ENCODE measurements around the gene VWF.
"Not testable (repeated sequence)": the region's sequence is repeated elsewhere in the genome, so short reads cannot be mapped to it uniquely, and the experiment has no call there.

VWF gene

DNA sequence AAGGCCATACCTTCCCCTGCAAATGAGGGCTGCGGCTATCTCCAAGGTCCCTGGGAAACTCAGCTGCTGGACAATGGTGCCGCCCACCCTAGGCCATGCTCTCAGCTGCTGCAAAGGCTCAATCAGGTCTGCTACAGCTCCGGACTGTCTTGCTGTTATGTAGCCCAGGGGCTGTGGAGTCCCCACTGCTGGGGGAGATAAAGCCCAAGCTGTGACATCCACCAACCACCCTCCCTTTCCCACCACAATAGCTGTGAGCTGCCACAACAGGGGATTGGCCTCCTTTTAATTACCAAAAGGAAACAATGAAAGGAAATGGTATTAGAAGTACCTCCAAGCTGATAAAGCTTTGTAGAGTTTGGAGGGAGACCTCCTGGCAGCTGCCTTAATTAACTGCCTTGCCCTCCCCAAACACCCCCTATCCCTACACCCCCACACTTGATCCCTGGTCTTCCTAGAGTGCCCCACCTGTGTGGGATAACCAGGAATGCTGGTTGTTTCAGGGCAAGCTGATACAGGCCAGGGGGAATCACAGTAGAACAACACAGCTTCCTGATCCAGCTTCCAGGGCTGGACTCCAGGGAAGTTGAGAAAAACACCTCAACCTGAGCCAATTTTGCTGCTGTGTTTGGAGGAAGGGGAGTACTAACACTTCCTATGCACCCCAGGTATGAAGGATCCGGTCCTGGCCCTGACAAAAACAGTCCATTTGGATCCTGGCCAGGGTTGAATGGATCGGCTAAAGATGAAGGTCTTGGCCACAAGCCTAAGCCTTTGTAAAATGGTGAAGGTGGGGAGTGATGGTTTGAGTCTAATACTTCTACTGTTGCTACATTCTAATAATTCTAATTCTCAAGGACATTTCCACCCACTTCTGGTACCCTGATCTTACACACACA lies at the start of gene VWF:
Gene VWF (minus strand): TSS at position 260 of the 899 bp plus-strand sequence. CDS start 1,474 bp downstream, outside the sequence.
- DNase-seq = no peak

DNA sequence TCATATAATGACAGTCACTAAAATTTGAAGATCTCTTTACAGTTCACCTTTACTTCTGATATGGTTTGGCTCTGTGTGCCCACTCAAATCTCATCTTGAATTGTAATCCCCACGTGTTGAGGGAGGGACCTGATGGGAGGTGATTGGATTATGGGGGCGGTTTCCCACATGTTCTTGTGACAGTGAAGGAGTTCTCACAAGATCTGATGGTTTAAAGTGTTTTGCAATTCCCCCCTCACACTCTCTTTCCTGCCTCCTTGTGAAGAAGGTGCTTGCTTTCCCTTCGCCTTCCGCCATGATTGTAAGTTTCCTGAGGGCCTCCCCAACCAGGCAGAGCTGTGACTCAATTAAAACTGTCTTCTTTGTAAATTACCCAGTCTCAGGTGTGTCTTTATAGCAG lies 48.4 kb upstream of the VWF start:
- DNase-seq = no peak

DNA sequence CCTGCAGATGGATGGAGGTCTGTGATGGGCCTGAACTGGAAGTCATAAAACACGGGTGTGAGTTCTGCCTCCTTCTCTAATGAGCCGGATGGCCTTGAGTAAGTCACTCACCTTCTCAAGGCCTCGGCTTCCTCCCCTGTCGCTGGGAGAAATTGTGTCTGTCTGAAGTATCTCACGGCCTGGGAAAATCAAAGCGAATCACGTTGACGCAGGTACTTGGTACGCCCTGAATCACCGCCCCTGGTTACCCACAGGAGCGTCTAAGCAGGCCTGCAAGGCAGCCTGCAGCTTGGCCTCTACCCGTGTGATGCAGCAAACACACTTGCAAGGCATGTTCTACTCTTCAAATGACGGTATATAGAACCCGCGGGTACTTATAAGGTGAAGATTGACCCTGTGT lies 47.6 kb upstream of the VWF start:
- no peak for DNase-seq

- DNase-seq = no peak
Observed at GRCh38 chr12:6171409-6172015, 47.0 kb upstream of the VWF start.

GRCh38 chr12:6167327-6168280 lies 43.1 kb upstream of the VWF start:
- DNase-seq = no peak

GRCh38 chr12:6166808-6167207 lies 42.3 kb upstream of the VWF start:
- no peak for DNase-seq

GRCh38 chr12:6165395-6165794 lies 40.9 kb upstream of the VWF start:
- no peak for DNase-seq

GRCh38 chr12:6163416-6164060 lies 39.1 kb upstream of the VWF start:
- DNase-seq = no peak

DNA sequence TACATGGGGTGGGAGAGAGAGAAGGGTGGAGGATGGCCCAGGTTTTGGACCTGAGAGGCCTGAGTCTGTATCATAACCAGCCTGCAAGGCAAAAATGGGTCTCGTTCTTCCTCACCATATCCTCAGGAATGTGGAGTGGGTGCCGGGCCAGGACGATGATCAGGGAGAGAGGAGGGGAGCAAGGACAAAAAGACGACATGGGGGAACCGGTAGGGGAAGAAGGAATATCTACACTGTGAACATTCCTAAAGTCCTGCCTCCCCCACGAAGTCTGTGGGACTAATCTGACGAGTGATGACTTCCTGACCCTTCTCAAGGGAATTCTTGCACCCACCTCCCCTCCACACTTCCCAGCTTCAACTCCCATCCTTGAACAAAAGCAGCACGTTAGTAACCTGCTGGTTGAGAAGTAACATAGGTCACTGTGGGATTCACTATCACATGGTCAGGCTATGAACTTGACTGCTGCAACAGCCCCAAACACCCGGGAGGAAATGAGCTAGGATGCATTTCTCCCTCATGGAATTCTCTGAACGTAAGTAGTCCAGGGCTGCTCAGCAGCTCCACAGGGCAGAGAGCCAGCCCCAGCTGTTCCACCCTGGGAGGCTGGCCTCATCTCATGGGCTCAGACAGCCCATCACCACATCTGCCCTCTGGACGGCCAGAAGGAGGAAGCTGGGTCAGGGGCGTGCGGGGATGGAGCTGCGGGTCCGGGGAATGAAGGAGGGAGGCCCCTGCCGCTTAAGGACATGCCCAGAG lies 36.8 kb upstream of the VWF start:
- no peak for DNase-seq

- DNase-seq = not testable (repeated sequence)
Observed at GRCh38 chr12:6160049-6160649, 35.7 kb upstream of the VWF start.

GRCh38 chr12:6159166-6160011 lies 34.9 kb upstream of the VWF start:
- not testable (repeated sequence) for DNase-seq

GRCh38 chr12:6158749-6159148 lies 34.3 kb upstream of the VWF start:
- no peak for DNase-seq

DNA sequence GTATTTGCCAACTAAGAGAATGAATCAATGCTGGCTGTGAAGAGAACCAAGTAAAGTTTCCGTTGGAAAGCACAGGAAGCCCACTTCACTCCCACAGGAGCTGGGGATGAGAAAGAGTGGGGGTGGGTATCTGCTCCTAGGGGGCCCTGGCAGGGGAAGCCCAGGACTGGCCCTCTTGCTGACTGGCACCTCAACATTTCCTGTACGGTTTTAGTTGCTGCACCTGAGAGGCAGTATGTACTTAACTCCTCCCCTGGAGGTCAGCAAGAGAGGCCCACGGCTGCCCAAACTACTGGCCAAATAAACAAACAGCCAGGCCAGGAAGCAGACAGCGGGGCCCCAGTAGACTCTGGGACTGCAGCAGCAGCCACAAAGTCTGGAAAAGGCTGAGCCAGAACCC lies 33.8 kb upstream of the VWF start:
- no peak for DNase-seq

DNA sequence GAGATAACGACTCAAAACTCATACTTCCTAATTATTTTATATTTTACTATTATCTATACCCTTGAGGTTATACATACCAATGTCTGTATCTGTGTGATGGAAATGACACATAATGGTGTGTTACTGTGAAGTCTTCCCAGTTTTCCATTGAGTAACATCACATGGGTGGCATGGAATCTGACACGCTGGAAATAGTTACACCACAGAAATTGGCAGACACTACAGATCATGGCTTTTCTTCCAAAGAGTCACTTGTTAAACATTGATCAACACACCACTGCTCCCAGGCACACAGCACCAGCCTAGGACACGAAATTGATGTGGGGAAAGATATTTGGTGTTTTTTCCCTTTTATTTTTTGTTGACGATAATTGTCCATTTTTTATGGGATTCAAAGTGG lies 33.0 kb upstream of the VWF start:
- DNase-seq = no peak

DNA sequence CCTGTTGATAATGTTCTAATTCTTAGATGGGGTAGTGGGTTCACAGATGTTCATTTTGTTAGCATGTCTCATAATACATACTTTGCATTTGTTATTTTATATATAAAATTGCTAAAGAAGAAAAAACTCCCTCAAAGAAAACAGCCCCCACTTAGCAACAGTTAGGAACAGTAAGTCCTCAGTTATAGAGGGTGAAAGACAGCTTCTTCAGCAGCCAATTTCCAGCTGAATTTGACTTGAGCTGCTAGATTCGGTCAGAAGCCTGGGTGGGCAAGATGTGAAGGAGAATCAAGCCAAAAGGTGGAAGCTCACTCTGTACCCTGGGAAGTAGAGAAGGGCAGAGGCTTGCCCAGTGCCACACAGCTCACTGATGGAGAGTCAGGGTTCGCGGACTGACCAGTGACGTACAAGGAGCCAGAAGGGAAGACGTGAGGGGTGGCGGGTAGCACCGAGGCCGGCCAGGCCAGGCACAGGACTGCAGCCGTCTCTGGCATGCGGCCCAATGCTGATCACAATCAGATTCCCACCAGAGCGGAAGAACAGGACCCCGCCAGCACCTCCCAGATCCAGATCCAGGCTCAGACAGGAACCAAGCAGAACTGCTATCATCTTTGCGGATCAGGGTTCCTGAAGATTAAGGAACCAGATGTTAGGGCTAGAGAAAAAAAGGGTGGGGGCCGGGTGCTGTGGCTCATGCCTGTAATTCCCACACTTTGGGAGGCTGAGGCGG lies 30.4 kb upstream of the VWF start:
- no peak for DNase-seq

- not testable (repeated sequence) for DNase-seq
Observed at GRCh38 chr12:6148722-6149121, 24.3 kb upstream of the VWF start.

GRCh38 chr12:6148061-6148460 lies 23.6 kb upstream of the VWF start:
- no peak for DNase-seq

DNA sequence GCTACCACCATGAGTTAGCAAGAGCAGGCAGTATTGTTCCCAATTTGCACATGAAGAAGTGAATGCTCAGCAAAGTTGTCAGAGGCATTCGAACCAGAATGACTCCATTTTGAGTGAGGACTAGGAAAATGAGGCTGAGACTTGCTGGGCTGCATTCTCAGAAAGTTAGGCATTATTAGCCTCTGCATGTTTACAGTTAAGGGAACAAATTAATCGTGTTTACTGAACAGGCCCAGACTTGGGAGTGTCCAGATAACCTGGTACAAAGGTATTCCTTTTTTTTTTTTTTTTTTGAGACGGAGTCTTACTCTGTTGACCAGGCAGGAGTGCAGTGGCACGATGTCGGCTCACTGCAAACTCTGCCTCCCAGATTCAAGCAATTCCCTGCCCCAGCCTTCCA lies 22.5 kb upstream of the VWF start:
- DNase-seq = no peak

GRCh38 chr12:6146509-6146908 lies 22.0 kb upstream of the VWF start:
- DNase-seq = no peak

- no peak for DNase-seq
Observed at GRCh38 chr12:6145564-6145963, 21.1 kb upstream of the VWF start.
